ENCODE measurements around the gene TSPEAR.
A peak's percentile ranks its signal among the peaks of the same experiment; 100 is the strongest.
"Not testable (repeated sequence)": the region's sequence is repeated elsewhere in the genome, so short reads cannot be mapped to it uniquely, and the experiment has no call there.

The TSPEAR gene

GRCh38 chr21:44603109-44603875 is 108.1 kb downstream of the TSPEAR start:
- Mint-ChIP-seq H3K27me3 (no peaks in the 10 kb centered on the region), H3K27ac (no peak overlapping the region), H3K4me3 (no peak overlapping the region)

GRCh38 chr21:44602463-44602850 is 108.9 kb downstream of the TSPEAR start:
- Mint-ChIP-seq H3K36me3 (peaks cover 2% of the 10 kb centered on the region), H3K4me3 (no peak overlapping the region), H3K27me3 (no peaks in the 10 kb centered on the region)

More at GRCh38 chr21:44603109-44603875, 108.1 kb downstream of the TSPEAR start:
- peaks cover 7% of the 10 kb centered on the region for H3K9me3 Mint-ChIP-seq (ENCODE audit: low read depth)
- H3K36me3 Mint-ChIP-seq: peaks cover 2% of the 10 kb centered on the region
- H3K4me1 Mint-ChIP-seq (ENCODE audit: low read depth): no peaks in the 10 kb centered on the region

GRCh38 chr21:44601596-44602462 is 109.5 kb downstream of the TSPEAR start:
- Mint-ChIP-seq H3K36me3 (peaks cover 2% of the 10 kb centered on the region), H3K4me3 (no peak overlapping the region), H3K27me3 (no peaks in the 10 kb centered on the region), H3K4me1 (ENCODE audit: low read depth) (no peaks in the 10 kb centered on the region), H3K27ac (no peak overlapping the region), H3K9me3 (ENCODE audit: low read depth) (peaks cover 7% of the 10 kb centered on the region)

More at GRCh38 chr21:44602463-44602850, 108.9 kb downstream of the TSPEAR start:
- Mint-ChIP-seq H3K27ac (no peak overlapping the region), H3K9me3 (ENCODE audit: low read depth) (peaks cover 7% of the 10 kb centered on the region), H3K4me1 (ENCODE audit: low read depth) (no peaks in the 10 kb centered on the region)

- not testable (repeated sequence) for H3K9me3 Mint-ChIP-seq (ENCODE audit: low read depth); H3K36me3 Mint-ChIP-seq; H3K4me3 Mint-ChIP-seq; H3K4me1 Mint-ChIP-seq (ENCODE audit: low read depth); H3K27ac Mint-ChIP-seq; H3K27me3 Mint-ChIP-seq
Measured at GRCh38 chr21:44601091-44601490, 110.3 kb downstream of the TSPEAR start.

GRCh38 chr21:44600118-44600978 is 111.0 kb downstream of the TSPEAR start, which contains the start of gene KRTAP10-7:
Gene KRTAP10-7, plus strand, starts transcription at chr21:44600597. Its CDS starts 25 bp downstream, at chr21:44600622.
- not testable (repeated sequence) for H3K27ac Mint-ChIP-seq; H3K9me3 Mint-ChIP-seq (ENCODE audit: low read depth); H3K4me1 Mint-ChIP-seq (ENCODE audit: low read depth); H3K36me3 Mint-ChIP-seq; H3K27me3 Mint-ChIP-seq; H3K4me3 Mint-ChIP-seq

GRCh38 chr21:44599264-44600029 is 111.9 kb downstream of the TSPEAR start:
- H3K36me3 Mint-ChIP-seq: peaks cover 2% of the 10 kb centered on the region
- no peak overlapping the region for H3K27ac Mint-ChIP-seq

GRCh38 chr21:44598061-44598460 is 113.3 kb downstream of the TSPEAR start:
- no peak overlapping the region for H3K27ac Mint-ChIP-seq
- H3K27me3 Mint-ChIP-seq: no peaks in the 10 kb centered on the region
- H3K4me1 Mint-ChIP-seq (ENCODE audit: low read depth): peaks cover 1% of the 10 kb centered on the region
- peaks cover 7% of the 10 kb centered on the region for H3K9me3 Mint-ChIP-seq (ENCODE audit: low read depth)
- H3K4me3 Mint-ChIP-seq: no peak overlapping the region
- peaks cover 2% of the 10 kb centered on the region for H3K36me3 Mint-ChIP-seq

More at GRCh38 chr21:44599264-44600029, 111.9 kb downstream of the TSPEAR start:
- Mint-ChIP-seq H3K4me1 (ENCODE audit: low read depth) (peaks cover 1% of the 10 kb centered on the region), H3K27me3 (no peaks in the 10 kb centered on the region), H3K4me3 (no peak overlapping the region), H3K9me3 (ENCODE audit: low read depth) (peaks cover 7% of the 10 kb centered on the region)

GRCh38 chr21:44596068-44596725 is 115.2 kb downstream of the TSPEAR start:
- H3K27ac Mint-ChIP-seq: no peak overlapping the region
- peaks cover 7% of the 10 kb centered on the region for H3K9me3 Mint-ChIP-seq (ENCODE audit: low read depth)
- H3K27me3 Mint-ChIP-seq: no peaks in the 10 kb centered on the region
- no peak overlapping the region for H3K4me3 Mint-ChIP-seq
- peaks cover 4% of the 10 kb centered on the region for H3K4me1 Mint-ChIP-seq (ENCODE audit: low read depth)
- H3K36me3 Mint-ChIP-seq: peaks cover 2% of the 10 kb centered on the region

- Mint-ChIP-seq H3K27me3 (no peaks in the 10 kb centered on the region), H3K9me3 (ENCODE audit: low read depth) (peaks cover 7% of the 10 kb centered on the region), H3K36me3 (peaks cover 2% of the 10 kb centered on the region), H3K27ac (no peak overlapping the region), H3K4me1 (ENCODE audit: low read depth) (peaks cover 4% of the 10 kb centered on the region), H3K4me3 (no peak overlapping the region)
Measured at GRCh38 chr21:44595524-44595923, 115.8 kb downstream of the TSPEAR start.

- Mint-ChIP-seq H3K9me3 (ENCODE audit: low read depth) (peaks cover 7% of the 10 kb centered on the region), H3K36me3 (peaks cover 2% of the 10 kb centered on the region), H3K4me3 (no peak overlapping the region), H3K4me1 (ENCODE audit: low read depth) (peaks cover 4% of the 10 kb centered on the region), H3K27me3 (no peaks in the 10 kb centered on the region), H3K27ac (no peak overlapping the region)
Measured at GRCh38 chr21:44594406-44594916, 116.9 kb downstream of the TSPEAR start.

GRCh38 chr21:44593598-44594405 is 117.6 kb downstream of the TSPEAR start:
- Mint-ChIP-seq H3K27ac (peak overlapping the region; percentile 54), H3K4me1 (ENCODE audit: low read depth) (peaks cover 4% of the 10 kb centered on the region), H3K9me3 (ENCODE audit: low read depth) (peaks cover 5% of the 10 kb centered on the region), H3K27me3 (no peaks in the 10 kb centered on the region), H3K4me3 (no peak overlapping the region), H3K36me3 (peaks cover 2% of the 10 kb centered on the region)

- no peak within 1 kb of the TSS for H3K4me3 Mint-ChIP-seq
- no peak within 1 kb of the TSS for H3K27ac Mint-ChIP-seq
- no peaks in the 10 kb centered on the region for H3K9me3 Mint-ChIP-seq (ENCODE audit: low read depth)
- H3K27me3 Mint-ChIP-seq: no peaks in the 10 kb centered on the region
- H3K36me3 Mint-ChIP-seq: no peaks in the 10 kb centered on the region
- peaks cover 4% of the 10 kb centered on the region for H3K4me1 Mint-ChIP-seq (ENCODE audit: low read depth)
Measured at GRCh38 chr21:44592446-44593311, 118.7 kb downstream of the TSPEAR start, which contains the start of gene KRTAP10-6. Gene KRTAP10-6, minus strand, starts transcription at chr21:44592505. Its CDS starts 21 bp downstream, at chr21:44592484.

All from activated naive CD8-positive, alpha-beta T cell (primary cell).